ENCODE data around the gene TXNDC11.

DNA sequence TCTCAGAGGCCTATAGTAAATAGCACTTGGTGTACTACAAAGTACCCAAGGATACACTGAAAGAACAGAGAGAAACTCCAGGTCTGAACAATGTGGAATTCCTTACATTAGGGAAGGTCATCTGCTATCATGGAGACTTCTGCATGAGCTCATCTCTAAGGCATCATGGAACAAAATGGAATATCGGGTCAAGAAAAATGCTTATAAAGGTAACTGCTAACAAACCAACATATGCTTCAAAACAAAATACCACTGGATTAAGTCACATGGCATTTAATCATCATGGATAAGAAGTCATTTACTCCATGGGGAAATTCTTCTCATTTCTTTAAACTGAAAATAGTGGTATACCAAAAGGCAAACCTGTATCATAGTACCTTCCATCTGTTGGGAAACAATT is 34.2 kb downstream of the TXNDC11 start:
- TF ChIP-seq, protein P1, sequence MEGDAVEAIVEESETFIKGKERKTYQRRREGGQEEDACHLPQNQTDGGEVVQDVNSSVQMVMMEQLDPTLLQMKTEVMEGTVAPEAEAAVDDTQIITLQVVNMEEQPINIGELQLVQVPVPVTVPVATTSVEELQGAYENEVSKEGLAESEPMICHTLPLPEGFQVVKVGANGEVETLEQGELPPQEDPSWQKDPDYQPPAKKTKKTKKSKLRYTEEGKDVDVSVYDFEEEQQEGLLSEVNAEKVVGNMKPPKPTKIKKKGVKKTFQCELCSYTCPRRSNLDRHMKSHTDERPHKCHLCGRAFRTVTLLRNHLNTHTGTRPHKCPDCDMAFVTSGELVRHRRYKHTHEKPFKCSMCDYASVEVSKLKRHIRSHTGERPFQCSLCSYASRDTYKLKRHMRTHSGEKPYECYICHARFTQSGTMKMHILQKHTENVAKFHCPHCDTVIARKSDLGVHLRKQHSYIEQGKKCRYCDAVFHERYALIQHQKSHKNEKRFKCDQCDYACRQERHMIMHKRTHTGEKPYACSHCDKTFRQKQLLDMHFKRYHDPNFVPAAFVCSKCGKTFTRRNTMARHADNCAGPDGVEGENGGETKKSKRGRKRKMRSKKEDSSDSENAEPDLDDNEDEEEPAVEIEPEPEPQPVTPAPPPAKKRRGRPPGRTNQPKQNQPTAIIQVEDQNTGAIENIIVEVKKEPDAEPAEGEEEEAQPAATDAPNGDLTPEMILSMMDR (IDR thresholded peaks at IDR 0.05): no peak
- TF ChIP-seq EP300 (IDR thresholded peaks at IDR 0.05): no peak
